Mucosa of stomach (tissue), 1 donor: Measurements from ENCODE around the gene CDC14A.

ENCODE experiments used
- H3K27me3 ChIP-seq: one replicate; pipeline ENCODE4 v1.7.0; 2013; ENCODE audit warnings: mild to moderate bottlenecking, low read length; ENCODE audit not compliant: control insufficient read depth, insufficient read depth
- H3K36me3 ChIP-seq: one replicate; pipeline ENCODE4 v1.7.0; 2013; ENCODE audit warnings: low read length; ENCODE audit not compliant: control insufficient read depth, insufficient read depth
- H3K4me1 ChIP-seq: one replicate; pipeline ENCODE4 v1.7.0; 2013; ENCODE audit warnings: mild to moderate bottlenecking, low read length; ENCODE audit not compliant: control insufficient read depth, insufficient read depth
- H3K4me3 ChIP-seq: one replicate; pipeline ENCODE4 v1.7.0; 2013; ENCODE audit warnings: low read length
- H3K9ac ChIP-seq: one replicate; pipeline ENCODE4 v1.7.0; 2013; ENCODE audit warnings: mild to moderate bottlenecking, low read length, moderate library complexity
- H3K9me3 ChIP-seq: one replicate; pipeline ENCODE4 v1.7.0; 2013; ENCODE audit warnings: mild to moderate bottlenecking, low read length, moderate library complexity; ENCODE audit not compliant: control insufficient read depth
- donor health status: Pancreatic carcinoma.

The CDC14A gene

GRCh38 chr1:100494393-100495084 is 142.2 kb downstream of the CDC14A start:
- no peaks in the 10 kb centered on the region for H3K4me1 ChIP-seq
- H3K9me3 ChIP-seq: no peaks in the 10 kb centered on the region
- H3K9ac ChIP-seq: no peak overlapping the region
- no peak overlapping the region for H3K4me3 ChIP-seq
- H3K27me3 ChIP-seq: no peaks in the 10 kb centered on the region
- no peaks in the 10 kb centered on the region for H3K36me3 ChIP-seq

DNA sequence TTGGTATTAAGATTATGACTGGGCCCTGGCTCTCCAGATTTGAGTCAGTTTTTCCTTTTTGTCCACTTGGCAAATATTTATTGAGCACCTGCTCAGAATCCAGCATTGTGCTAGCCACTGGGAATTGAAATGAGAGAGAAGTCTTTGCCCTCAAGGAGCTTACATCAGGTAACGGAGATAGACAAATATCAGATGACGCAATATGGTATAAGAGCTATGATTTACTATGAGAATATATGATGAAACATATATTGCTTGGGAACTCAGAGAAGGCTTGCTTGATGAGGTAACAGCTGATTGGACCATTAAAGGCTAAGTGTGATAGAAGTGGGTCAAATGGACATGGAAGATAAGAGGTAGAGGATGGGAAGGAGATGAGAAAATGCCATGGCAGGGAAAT is 144.6 kb downstream of the CDC14A start:
- H3K36me3 ChIP-seq: no peaks in the 10 kb centered on the region
- H3K9me3 ChIP-seq: no peaks in the 10 kb centered on the region
- H3K27me3 ChIP-seq: no peaks in the 10 kb centered on the region
- no peak overlapping the region for H3K4me3 ChIP-seq
- H3K9ac ChIP-seq: no peak overlapping the region
- H3K4me1 ChIP-seq: no peaks in the 10 kb centered on the region

- Histone ChIP-seq H3K36me3 (no peaks in the 10 kb centered on the region), H3K4me3 (no peak overlapping the region), H3K27me3 (no peaks in the 10 kb centered on the region), H3K9ac (no peak overlapping the region), H3K9me3 (no peaks in the 10 kb centered on the region), H3K4me1 (no peaks in the 10 kb centered on the region)
Observed at GRCh38 chr1:100497796-100498195, 145.5 kb downstream of the CDC14A start.

- Histone ChIP-seq H3K36me3 (no peaks in the 10 kb centered on the region), H3K27me3 (no peaks in the 10 kb centered on the region), H3K4me1 (no peaks in the 10 kb centered on the region), H3K9ac (no peak overlapping the region), H3K4me3 (no peak overlapping the region), H3K9me3 (no peaks in the 10 kb centered on the region)
Observed at GRCh38 chr1:100499194-100499811, 147.0 kb downstream of the CDC14A start.

DNA sequence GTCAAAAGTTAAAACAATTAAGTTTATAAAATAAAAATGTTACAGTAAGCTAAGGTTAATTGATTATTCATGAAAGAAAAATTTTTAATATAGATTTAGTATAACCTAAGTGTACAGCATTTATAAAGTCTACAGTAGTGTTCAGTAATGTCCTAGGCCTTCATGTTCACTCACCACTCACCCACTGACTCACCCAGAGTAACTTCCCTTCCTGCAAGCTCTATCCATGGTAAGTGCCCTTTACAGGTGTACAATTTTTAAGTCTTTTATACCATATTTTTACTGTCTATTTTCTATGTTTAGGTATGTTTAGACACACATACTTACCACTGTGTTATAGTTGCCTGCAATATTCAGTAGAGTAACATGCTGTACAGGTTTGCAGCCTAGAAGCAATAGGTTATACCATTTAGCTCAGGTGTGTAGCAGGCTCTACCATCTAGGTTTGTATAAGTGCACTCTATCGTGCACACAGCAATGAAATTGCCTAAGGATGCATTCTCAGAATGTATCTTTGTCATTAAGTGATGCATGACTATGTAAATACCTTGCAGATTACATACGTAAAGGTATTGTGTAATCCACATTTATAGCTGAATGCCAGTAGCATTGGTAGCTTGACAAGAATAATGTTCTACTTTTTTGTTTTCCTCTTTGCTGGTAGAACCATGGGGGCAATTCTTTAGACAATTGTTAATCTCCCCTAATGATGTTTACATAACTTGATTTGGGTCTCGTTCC is 149.9 kb downstream of the CDC14A start:
- Histone ChIP-seq H3K9me3 (no peaks in the 10 kb centered on the region), H3K36me3 (no peaks in the 10 kb centered on the region), H3K27me3 (no peaks in the 10 kb centered on the region), H3K9ac (no peak overlapping the region), H3K4me1 (no peaks in the 10 kb centered on the region), H3K4me3 (no peak overlapping the region)

DNA sequence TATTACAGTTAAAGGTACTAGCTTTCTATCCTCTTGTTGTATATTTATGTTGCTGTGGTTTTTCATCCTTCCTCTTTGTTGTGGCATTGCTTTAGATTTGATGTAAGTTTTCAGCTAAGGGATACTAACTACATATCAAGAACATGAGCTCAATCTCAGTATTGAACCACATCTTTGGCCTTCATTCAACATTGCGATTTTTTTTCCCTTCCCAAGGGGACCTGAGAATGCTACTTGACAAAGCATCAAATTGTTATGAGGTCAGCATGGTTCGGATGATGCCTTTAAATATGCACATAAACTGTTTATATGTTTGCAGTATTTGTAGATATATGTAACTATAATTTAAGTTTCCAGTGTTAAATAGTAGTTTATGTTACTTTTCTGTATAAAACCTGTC is 153.9 kb downstream of the CDC14A start:
- no peak overlapping the region for H3K4me3 ChIP-seq
- no peak overlapping the region for H3K9ac ChIP-seq
- no peaks in the 10 kb centered on the region for H3K4me1 ChIP-seq
- H3K36me3 ChIP-seq: no peaks in the 10 kb centered on the region
- no peaks in the 10 kb centered on the region for H3K9me3 ChIP-seq
- H3K27me3 ChIP-seq: no peaks in the 10 kb centered on the region

DNA sequence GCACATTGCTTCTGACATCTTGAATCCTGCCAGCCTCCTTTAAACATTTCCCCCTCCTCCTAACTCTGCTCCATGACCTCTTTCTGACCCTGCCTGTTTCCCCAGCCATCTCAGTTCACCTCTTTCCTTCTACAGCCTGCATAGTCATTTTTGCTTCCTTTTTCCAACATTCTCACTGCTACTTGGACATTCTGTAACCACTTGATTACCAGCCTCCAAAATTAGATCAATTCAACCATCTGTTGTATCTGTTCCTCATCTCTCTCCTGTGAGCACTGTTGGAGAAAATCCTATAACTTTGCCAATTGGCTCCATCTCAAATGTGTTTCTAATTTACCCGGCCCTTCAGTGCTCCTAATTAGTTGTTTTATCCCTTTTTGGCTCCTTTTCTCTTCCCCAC is 158.1 kb downstream of the CDC14A start:
- Histone ChIP-seq H3K9ac (no peak overlapping the region), H3K4me1 (no peaks in the 10 kb centered on the region), H3K36me3 (no peaks in the 10 kb centered on the region), H3K4me3 (no peak overlapping the region), H3K27me3 (no peaks in the 10 kb centered on the region), H3K9me3 (no peaks in the 10 kb centered on the region)

DNA sequence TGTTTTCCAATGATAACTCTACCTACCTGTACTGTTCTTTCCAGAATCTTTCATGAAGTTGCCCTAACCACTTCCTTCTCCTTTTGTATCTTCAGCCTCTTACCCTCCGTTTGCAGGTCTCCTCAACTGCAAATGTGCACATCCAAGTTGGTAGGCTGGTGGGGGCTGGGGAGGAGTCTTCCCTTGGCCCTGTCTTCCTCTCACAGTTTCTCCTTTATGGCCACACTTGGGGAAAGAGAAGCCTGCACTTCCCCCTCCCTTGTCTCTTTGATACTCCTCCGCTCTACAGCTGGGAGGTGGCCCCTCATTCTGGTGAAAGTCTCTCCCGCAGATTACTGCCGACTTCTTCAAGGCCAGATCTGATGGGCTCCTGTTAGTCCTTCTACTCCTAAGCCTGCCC is 158.8 kb downstream of the CDC14A start:
- H3K27me3 ChIP-seq: no peaks in the 10 kb centered on the region
- H3K9me3 ChIP-seq: no peaks in the 10 kb centered on the region
- H3K4me3 ChIP-seq: no peak overlapping the region
- no peak overlapping the region for H3K9ac ChIP-seq
- no peaks in the 10 kb centered on the region for H3K36me3 ChIP-seq
- no peaks in the 10 kb centered on the region for H3K4me1 ChIP-seq

- no peaks in the 10 kb centered on the region for H3K9me3 ChIP-seq
- H3K36me3 ChIP-seq: no peaks in the 10 kb centered on the region
- no peak overlapping the region for H3K4me3 ChIP-seq
- no peaks in the 10 kb centered on the region for H3K27me3 ChIP-seq
- H3K4me1 ChIP-seq: no peaks in the 10 kb centered on the region
- no peak overlapping the region for H3K9ac ChIP-seq
Observed at GRCh38 chr1:100511773-100512172, 159.5 kb downstream of the CDC14A start.

DNA sequence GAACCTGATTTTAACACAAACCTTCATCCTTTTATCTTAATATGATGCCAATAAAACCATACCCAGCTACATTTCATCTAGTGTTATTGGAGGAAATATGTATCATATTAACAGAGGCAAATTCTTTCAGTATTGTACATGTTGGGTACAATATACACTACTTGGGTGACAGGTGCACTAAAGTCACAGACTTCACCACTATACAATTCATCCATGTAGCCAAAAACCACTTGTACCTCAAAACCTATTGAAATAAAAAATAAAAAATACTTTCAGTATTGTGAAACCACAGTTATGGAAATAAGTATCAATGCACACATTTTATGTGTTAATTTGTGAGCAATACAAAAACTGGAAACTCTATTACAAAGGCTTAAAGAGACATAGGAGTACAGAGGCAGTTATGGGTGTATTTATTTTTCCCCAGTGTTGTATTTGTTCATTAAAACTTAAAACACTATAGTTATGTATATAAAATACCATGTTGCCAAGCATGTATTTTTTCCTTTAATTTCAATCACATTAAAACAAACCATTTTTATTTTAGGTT is 160.6 kb downstream of the CDC14A start:
- Histone ChIP-seq H3K4me1 (no peaks in the 10 kb centered on the region), H3K27me3 (no peaks in the 10 kb centered on the region), H3K4me3 (no peak overlapping the region), H3K9me3 (no peaks in the 10 kb centered on the region), H3K36me3 (no peaks in the 10 kb centered on the region), H3K9ac (no peak overlapping the region)

- Histone ChIP-seq H3K9ac (no peak overlapping the region), H3K36me3 (no peaks in the 10 kb centered on the region)
Observed at GRCh38 chr1:100516857-100517256, 164.6 kb downstream of the CDC14A start.

GRCh38 chr1:100517515-100517914 is 165.2 kb downstream of the CDC14A start:
- H3K9me3 ChIP-seq: no peaks in the 10 kb centered on the region
- H3K27me3 ChIP-seq: no peaks in the 10 kb centered on the region
- no peaks in the 10 kb centered on the region for H3K36me3 ChIP-seq
- H3K9ac ChIP-seq: no peak overlapping the region
- H3K4me1 ChIP-seq: no peaks in the 10 kb centered on the region
- H3K4me3 ChIP-seq: no peak overlapping the region

More at GRCh38 chr1:100516857-100517256, 164.6 kb downstream of the CDC14A start:
- H3K4me1 ChIP-seq: no peaks in the 10 kb centered on the region
- H3K4me3 ChIP-seq: no peak overlapping the region
- H3K27me3 ChIP-seq: no peaks in the 10 kb centered on the region
- no peaks in the 10 kb centered on the region for H3K9me3 ChIP-seq
